SKM-1 treated with dmso at 0.1 percent for 144 hours (cell line): ENCODE results near the gene MFGE8.
A peak's percentile ranks its signal among the peaks of the same experiment; 100 is the strongest.

Source experiments
- DNase-seq: peaks from one replicate; lab custom pipeline; 2025; ENCODE audit not compliant: unreplicated experiment; lab: John Stamatoyannopoulos, UW

The MFGE8 gene

GRCh38 chr15:88920186-88920891 is 7.2 kb upstream of the MFGE8 start:
- no peak for DNase-seq

- DNase-seq, result peak; percentile 32
These were observed 5.6 kb upstream of the MFGE8 start for GRCh38 chr15:88918738-88919137.

GRCh38 chr15:88917760-88918159 is 4.6 kb upstream of the MFGE8 start:
- DNase-seq, result no peak

GRCh38 chr15:88915354-88915753 is 2.2 kb upstream of the MFGE8 start:
- no peak for DNase-seq

GRCh38 chr15:88913850-88914169 is 631 bp upstream of the MFGE8 start:
- no peak for DNase-seq

GRCh38 chr15:88912500-88912921 is 668 bp downstream of the MFGE8 start:
- no peak for DNase-seq

GRCh38 chr15:88911766-88912118 is 1.4 kb downstream of the MFGE8 start:
- no peak for DNase-seq

- DNase-seq, result no peak
These were observed 3.0 kb downstream of the MFGE8 start for GRCh38 chr15:88909956-88910831.

GRCh38 chr15:88908697-88909621 is 4.2 kb downstream of the MFGE8 start:
- no peak for DNase-seq

GRCh38 chr15:88908123-88908522 is 5.1 kb downstream of the MFGE8 start:
- DNase-seq, result no peak

- DNase-seq, result no peak
These were observed 6.1 kb downstream of the MFGE8 start for GRCh38 chr15:88907111-88907510.

GRCh38 chr15:88906551-88906950 is 6.6 kb downstream of the MFGE8 start:
- no peak for DNase-seq

GRCh38 chr15:88906130-88906529 is 7.0 kb downstream of the MFGE8 start:
- DNase-seq, result no peak

- DNase-seq, result no peak
These were observed 7.6 kb downstream of the MFGE8 start for GRCh38 chr15:88905576-88905975.

GRCh38 chr15:88904624-88905327 is 8.4 kb downstream of the MFGE8 start:
- peak; percentile 42 for DNase-seq

- DNase-seq, result no peak
These were observed 8.9 kb downstream of the MFGE8 start for GRCh38 chr15:88904257-88904623.

- DNase-seq, result no peak
These were observed 10.3 kb downstream of the MFGE8 start for GRCh38 chr15:88902846-88903245.

GRCh38 chr15:88902221-88902835 is 10.9 kb downstream of the MFGE8 start:
- no peak for DNase-seq

GRCh38 chr15:88901508-88902220 is 11.5 kb downstream of the MFGE8 start:
- DNase-seq, result no peak

GRCh38 chr15:88900982-88901418 is 12.2 kb downstream of the MFGE8 start:
- no peak for DNase-seq
